HG03460 (cell line): ENCODE data around the gene PRUNE2.

ENCODE experiments used
- ATAC-seq: cut with Tn5 transposase; IDR thresholded peaks from one replicate; pipeline ENCODE4 v1.9.1; 2021; ENCODE audit not compliant: unreplicated experiment

PRUNE2 gene

DNA sequence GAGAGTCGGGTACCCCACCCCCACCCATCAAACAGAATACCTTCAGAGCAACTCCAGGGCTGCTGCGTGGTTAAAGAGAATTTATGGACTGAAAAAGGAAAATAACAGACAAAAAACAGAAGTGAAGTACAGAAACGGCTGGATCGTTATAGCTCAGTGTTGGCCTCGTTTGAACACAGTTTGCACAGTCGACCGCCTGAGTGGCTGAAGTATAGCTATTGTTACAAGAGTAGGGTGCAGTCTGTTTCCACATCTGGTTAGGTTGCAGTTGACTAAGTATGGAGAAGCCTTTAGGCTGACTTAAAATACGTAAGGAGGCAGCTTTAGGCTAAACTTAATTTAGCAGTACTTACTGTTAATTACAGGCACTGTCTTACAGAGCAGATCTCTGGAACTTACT, 325.7 kb downstream of the PRUNE2 start:
- no peak for ATAC-seq

DNA sequence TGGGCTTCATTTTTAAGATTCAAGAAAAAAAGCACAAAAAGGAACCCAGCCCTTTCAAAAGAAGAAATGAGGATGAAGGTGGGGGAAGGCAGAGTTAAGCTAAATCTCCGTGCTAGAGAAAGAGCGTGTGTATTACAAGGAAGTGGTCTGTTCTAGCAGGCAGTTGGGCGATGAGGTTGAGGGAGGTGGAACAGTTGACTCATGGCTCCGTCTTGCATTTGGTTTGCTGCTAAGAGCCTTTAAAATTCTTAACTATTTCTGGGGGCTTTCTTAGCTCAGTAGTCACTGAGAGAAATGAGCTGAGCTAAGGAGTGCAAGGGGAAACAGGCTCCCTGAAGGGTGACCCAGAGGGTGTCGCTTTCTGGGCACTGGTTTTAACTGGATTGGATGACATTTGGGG, 329.6 kb downstream of the PRUNE2 start:
- ATAC-seq = peak; percentile 71

GRCh38 chr9:76575761-76576160, 330.2 kb downstream of the PRUNE2 start:
- no peak for ATAC-seq

- ATAC-seq = no peak
These were observed 331.8 kb downstream of the PRUNE2 start for GRCh38 chr9:76573905-76574760.

DNA sequence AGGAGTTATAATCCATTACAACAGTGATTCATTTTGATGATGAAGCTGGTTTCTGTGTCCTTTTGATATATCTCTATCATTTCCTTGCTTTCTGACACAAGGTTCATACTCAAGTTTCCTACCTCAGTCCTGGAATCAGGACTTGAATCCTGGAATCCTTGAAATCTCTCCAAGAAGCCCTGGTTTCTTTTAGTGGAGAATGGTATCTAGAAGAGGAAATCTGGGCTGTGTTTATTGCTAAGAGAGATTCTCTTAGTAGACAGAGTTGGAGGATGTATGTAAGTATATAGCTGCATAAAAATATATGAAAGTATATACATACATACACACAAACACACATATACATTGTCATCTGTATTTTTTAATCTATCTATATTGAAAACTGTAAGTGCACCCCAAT, 332.5 kb downstream of the PRUNE2 start:
- no peak for ATAC-seq

GRCh38 chr9:76572151-76572550, 333.8 kb downstream of the PRUNE2 start:
- no peak for ATAC-seq

DNA sequence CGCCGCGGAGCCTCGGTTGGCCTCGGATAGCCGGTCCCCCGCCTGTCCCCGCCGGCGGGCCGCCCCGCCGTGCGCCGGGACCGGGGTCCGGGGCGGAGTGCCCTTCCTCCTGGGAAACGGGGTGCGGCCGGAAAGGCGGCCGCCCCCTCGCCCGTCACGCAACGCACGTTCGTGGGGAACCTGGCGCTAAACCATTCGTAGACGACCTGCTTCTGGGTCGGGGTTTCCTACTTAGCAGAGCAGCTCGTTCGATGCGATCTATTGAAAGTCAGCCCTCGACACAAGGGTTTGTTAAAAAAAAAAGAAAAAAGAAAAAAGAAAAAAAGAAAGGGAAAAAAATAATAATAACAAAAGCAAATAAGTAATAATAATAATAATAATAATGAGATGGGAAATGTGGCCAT, 334.2 kb downstream of the PRUNE2 start:
- ATAC-seq = no peak

- peak; percentile 84 for ATAC-seq
These were observed 334.6 kb downstream of the PRUNE2 start for GRCh38 chr9:76571288-76571687.

DNA sequence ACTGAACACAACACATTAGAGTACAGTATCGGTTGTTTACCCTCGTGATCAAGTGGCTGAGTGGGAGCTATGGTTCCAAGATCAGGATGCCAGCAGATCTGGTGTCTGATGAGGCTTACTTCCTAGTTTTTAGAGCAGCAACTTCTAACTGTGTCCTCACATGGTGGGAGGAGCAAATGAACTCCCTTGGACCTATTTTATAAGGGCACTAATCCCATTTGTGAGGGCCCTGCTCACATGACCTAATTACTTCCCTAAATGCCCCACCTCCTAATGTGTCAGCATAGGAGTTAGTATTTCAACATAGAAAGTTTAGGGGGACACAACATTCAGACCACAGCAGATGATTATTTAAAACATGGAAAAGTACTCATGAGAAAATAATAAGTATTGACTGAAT, 335.1 kb downstream of the PRUNE2 start:
- no peak for ATAC-seq

- no peak for ATAC-seq
These were observed 338.8 kb downstream of the PRUNE2 start for GRCh38 chr9:76567086-76567485.

DNA sequence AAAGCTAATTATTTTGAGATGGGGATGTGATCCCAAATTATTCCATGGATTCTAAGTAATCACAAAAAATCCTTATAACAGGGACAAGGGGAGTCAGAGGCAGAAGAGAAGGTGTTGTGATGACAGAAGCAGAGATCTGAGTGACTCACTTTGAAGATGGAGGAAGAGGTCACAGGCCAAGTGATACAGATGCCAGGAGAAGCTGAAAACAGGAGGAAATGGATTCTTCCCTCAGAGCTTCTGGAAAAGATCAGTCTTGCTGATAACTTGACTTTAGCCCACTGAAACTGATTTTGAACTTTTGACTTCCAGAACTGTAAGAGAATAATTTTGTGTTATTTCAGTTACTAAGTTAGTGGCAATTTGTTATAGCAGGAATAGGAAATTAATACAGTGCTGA, 341.6 kb downstream of the PRUNE2 start:
- no peak for ATAC-seq

- peak; percentile 83 for ATAC-seq
These were observed 343.4 kb downstream of the PRUNE2 start for GRCh38 chr9:76562511-76562911.

- ATAC-seq = peak; percentile 17
These were observed 344.0 kb downstream of the PRUNE2 start for GRCh38 chr9:76561900-76562299.
